ENCODE data around the gene SORCS3. TPM values are rescaled to one million over a fixed set of nuclear protein-coding genes. Genes with fewer than 3 reads are reported as not detected.

The SORCS3 gene
- total RNA-seq, 1 experiment from 2014 or later: 0.94 TPM

GRCh38 chr10:105253515-105254212 is 612.6 kb downstream of the SORCS3 start:
- Mint-ChIP-seq H3K36me3 (no peaks in the 10 kb centered on the region), H3K9me3 (peaks cover 4% of the 10 kb centered on the region), H3K27ac (no peak overlapping the region), H3K4me3 (no peak overlapping the region), H3K4me1 (peaks cover 6% of the 10 kb centered on the region), H3K27me3 (ENCODE audit: low read depth) (no peaks in the 10 kb centered on the region)
- CTCF ChIA-PET: no interaction called here
- TF ChIP-seq NFE2L1 (CRISPR knock-in tag; IDR thresholded peaks at IDR 0.05) (no peak), SMAD3 (CRISPR knock-in tag; IDR thresholded peaks at IDR 0.05; ENCODE audit: borderline replicate concordance) (no peak), ELF4 (CRISPR knock-in tag; IDR thresholded peaks at IDR 0.05; ENCODE audit: low read depth) (no peak), NR2C2 (CRISPR knock-in tag; IDR thresholded peaks at IDR 0.05) (no peak), USF2 (CRISPR knock-in tag; IDR thresholded peaks at IDR 0.05) (no peak), ARID4B (CRISPR knock-in tag; IDR thresholded peaks at IDR 0.05; ENCODE audit: borderline replicate concordance) (no peak), ATF1 (CRISPR knock-in tag; IDR thresholded peaks at IDR 0.05) (no peak), SOX15 (CRISPR knock-in tag; IDR thresholded peaks at IDR 0.05) (no peak), HMGA2 (CRISPR knock-in tag; IDR thresholded peaks at IDR 0.05) (no peak), MAX (CRISPR knock-in tag; IDR thresholded peaks at IDR 0.05) (no peak), ZNF219 (CRISPR knock-in tag; IDR thresholded peaks at IDR 0.05; ENCODE audit: borderline replicate concordance) (no peak), ZBTB21 (CRISPR knock-in tag; IDR thresholded peaks at IDR 0.05; ENCODE audit: borderline replicate concordance) (no peak), ATF6 (CRISPR knock-in tag; IDR thresholded peaks at IDR 0.05) (no peak), NR3C1 (CRISPR knock-in tag; conservative IDR thresholded peaks at IDR 0.05; ENCODE audit: low read depth) (no peak)
- POLR2A ChIA-PET: no interaction called here
- DNase-seq (ENCODE audit: low spot score): no peak
- ATAC-seq: no peak

GRCh38 chr10:105258036-105258673 is 617.1 kb downstream of the SORCS3 start:
- DNase-seq (ENCODE audit: low spot score): no peak
- H3K27me3 Mint-ChIP-seq (ENCODE audit: low read depth): no peaks in the 10 kb centered on the region
- no peak for ATAC-seq
- H3K27ac Mint-ChIP-seq: no peak overlapping the region
- TF ChIP-seq ZNF121 (CRISPR knock-in tag; IDR thresholded peaks at IDR 0.05) (no peak), NFATC4 (CRISPR knock-in tag; IDR thresholded peaks at IDR 0.05) (no peak), MXD4 (CRISPR knock-in tag; IDR thresholded peaks at IDR 0.05; ENCODE audit: borderline replicate concordance) (no peak), FOXP1 (CRISPR knock-in tag; IDR thresholded peaks at IDR 0.05; ENCODE audit: borderline replicate concordance) (no peak), GRHL2 (CRISPR knock-in tag; IDR thresholded peaks at IDR 0.05; ENCODE audit: insufficient replicate concordance, severe bottlenecking) (no peak), CBFB (CRISPR knock-in tag; IDR thresholded peaks at IDR 0.05; ENCODE audit: low read depth) (no peak), JUN (CRISPR knock-in tag; IDR thresholded peaks at IDR 0.05) (no peak), EMX1 (CRISPR knock-in tag; IDR thresholded peaks at IDR 0.05) (no peak)
- POLR2A ChIA-PET: no interaction called here
- H3K4me3 Mint-ChIP-seq: no peak overlapping the region
- H3K9me3 Mint-ChIP-seq: no peaks in the 10 kb centered on the region
- H3K36me3 Mint-ChIP-seq: no peaks in the 10 kb centered on the region
- CTCF ChIA-PET: no interaction called here
- H3K4me1 Mint-ChIP-seq: 0 out of 2 replicates have a peak, but pooled peaks cover 4% of the 10 kb centered on the region

All from WTC11 (cell line).